Measurements from ENCODE around the gene LIF. TPM values are rescaled to one million over a fixed set of nuclear protein-coding genes. Genes with fewer than 3 reads are reported as not detected.

LIF gene
- total RNA-seq, 1 donor, result 4.2 TPM

DNA sequence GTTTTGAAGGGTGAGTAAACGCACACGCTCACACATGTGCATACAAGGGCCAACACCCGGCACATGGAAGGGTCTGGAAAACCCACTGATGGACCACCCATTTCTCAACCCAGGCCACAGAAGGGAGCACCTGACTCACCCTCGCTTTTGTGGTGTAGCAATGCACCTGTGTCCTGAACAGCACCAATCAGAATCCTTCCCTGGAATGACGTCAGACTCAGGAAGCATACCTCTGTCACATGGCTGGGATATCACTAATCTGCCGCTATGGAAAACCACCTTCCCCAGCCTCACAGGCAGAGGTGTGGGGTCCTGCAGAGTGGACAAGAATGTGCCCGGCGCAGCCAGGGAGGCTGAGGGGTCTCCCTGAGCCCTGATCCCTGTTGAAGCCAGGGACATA, 29.1 kb upstream of the LIF start:
- Histone ChIP-seq H3K27me3 (ENCODE audit: insufficient read depth, low read length) (no peaks in the 10 kb centered on the region), H3K4me1 (ENCODE audit: insufficient read depth, low read length) (peaks cover 81% of the 10 kb centered on the region), H3K4me3 (ENCODE audit: low read length) (no peak overlapping the region), H3K9me3 (ENCODE audit: low read depth, low read length) (no peaks in the 10 kb centered on the region)

DNA sequence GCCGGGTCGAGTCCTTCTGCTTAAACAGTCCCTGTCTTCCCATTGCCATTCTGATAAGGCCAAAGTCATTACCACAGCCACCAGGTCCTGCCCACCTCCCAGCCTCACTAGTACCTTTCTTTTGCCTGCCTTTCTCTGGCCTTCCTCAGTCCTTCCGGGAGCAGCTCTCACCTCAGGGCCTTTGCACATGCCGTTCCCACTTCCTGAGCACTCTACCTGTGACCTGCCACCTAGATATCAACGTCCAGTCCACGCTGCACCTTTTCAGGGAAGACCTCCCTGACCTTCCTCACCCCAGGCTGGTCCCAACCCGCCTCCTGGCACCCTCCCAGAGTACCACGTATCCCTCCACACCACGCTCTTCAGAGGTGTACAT, 27.9 kb upstream of the LIF start:
- H3K4me3 ChIP-seq (ENCODE audit: low read length), result no peak overlapping the region
- no peaks in the 10 kb centered on the region for H3K27me3 ChIP-seq (ENCODE audit: insufficient read depth, low read length)
- H3K4me1 ChIP-seq (ENCODE audit: insufficient read depth, low read length), result peaks cover 84% of the 10 kb centered on the region
- H3K9me3 ChIP-seq (ENCODE audit: low read depth, low read length), result no peaks in the 10 kb centered on the region

DNA sequence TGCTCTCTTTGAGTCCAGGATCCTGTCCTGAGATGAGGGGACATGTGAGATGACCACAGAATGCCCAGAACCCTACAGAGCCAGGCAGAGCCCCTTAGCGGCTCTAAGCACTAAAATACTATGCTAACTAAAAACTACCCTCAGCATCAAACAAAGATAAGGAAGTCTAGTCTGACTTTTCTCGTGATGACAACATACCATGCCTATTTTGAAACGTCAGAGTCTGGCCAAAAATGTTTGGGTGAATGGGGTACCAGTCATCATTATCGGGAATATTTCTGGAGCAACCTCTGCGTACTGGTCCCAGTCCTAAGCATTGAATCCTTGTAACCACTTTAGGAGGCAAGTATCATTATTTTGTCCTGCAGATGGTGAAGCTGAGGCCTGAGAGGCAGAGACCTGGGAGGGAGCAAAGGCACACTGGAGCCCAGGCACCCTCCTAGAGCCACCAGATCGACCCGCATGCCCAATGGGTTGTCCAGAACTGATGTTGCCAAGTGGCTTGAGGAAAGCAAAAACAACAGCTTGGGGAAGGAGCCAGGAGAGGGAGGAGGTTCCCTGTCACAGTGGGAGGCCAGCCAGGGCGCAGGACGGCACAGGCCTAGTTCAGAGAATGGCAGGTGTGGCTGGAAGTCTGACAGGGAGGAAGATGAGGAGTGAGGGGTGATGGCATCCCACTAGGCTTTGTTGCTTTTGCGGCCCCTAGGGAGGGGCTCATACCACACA, 27.3 kb upstream of the LIF start:
- Histone ChIP-seq H3K27me3 (ENCODE audit: insufficient read depth, low read length) (no peaks in the 10 kb centered on the region), H3K9me3 (ENCODE audit: low read depth, low read length) (no peaks in the 10 kb centered on the region), H3K4me1 (ENCODE audit: insufficient read depth, low read length) (peaks cover 83% of the 10 kb centered on the region), H3K4me3 (ENCODE audit: low read length) (no peak overlapping the region)

DNA sequence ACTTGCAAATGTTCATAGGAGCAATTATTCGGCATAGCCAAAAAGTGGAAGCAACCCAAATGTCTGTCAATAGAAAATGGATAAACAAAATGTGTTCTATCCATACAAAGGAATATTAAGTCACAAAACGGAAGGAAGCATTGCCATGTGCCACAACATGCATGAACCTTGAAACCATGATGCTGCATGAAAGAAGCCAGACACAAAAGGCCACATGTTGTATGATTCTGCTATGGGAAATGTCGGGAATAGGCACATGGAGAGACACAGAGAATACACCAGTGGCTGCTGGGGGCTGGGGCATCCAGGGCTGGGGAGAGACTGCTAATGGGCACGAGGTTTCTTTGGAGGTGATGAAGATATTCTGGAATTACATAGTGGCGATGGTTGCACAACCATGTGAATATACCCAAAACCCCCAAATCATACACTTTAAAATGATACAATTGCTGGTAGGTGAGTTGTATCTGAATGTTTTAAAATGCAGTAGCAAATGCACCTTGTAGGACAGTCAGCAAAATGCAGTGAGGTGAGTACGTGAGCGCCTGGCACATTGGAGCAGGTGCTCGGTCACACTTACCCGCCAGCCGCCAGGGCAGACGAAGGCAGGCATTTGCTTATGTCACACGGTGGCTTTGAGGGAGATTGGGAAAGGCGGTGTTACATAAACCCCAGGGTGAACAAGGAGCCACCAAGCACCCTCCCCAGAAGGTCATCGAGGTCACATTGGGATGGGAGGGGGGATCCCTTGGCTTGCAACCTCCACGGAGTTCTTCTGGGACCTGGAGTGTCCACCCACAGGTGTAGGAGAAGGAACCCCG, 26.4 kb upstream of the LIF start:
- Histone ChIP-seq H3K4me1 (ENCODE audit: insufficient read depth, low read length) (peaks cover 83% of the 10 kb centered on the region), H3K9me3 (ENCODE audit: low read depth, low read length) (no peaks in the 10 kb centered on the region), H3K4me3 (ENCODE audit: low read length) (no peak overlapping the region), H3K27me3 (ENCODE audit: insufficient read depth, low read length) (no peaks in the 10 kb centered on the region)

DNA sequence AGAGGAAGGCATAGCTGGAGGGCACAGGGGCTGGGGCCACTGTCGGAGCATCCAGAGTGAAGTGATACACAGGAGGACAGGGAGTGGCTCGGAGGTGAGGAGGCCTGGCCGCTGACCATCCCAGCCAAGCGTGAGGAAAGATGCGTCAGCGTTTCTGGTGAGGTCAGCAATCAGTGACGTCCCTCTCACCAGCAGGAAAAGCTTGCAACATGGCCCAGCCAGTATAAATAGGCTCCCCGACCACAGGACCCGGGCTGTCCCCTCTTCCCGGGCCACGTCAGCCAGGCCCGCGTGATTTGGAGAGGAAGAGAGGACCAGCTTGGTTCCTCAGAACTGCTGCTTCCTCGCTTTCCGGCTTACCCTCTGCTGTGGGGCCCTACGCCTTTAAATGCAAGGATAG, 24.3 kb upstream of the LIF start:
- H3K4me1 ChIP-seq (ENCODE audit: insufficient read depth, low read length), result peaks cover 85% of the 10 kb centered on the region
- H3K4me3 ChIP-seq (ENCODE audit: low read length), result no peak overlapping the region

DNA sequence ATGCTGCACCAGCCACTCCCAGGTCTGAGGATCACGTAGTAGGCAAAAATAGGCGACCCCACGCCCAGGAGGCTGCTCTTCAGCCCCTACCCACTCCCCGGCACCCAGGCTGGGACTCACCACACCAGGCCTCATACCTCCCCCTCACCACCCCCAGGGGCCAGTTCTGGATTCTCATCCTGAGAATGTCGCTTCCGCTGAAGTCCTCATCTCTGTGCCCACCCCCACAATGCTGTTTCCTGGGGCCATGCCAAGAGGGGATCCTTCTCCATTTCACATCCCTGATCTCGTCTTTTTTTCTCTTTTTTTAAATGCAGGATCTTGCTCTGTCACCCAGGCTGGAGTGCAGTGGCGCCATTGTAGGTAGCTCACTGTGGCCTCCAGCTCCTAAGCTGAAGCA, 21.8 kb upstream of the LIF start:
- peaks cover 96% of the 10 kb centered on the region for H3K4me1 ChIP-seq (ENCODE audit: insufficient read depth, low read length)
- H3K27me3 ChIP-seq (ENCODE audit: insufficient read depth, low read length), result no peaks in the 10 kb centered on the region
- no peak overlapping the region for H3K4me3 ChIP-seq (ENCODE audit: low read length)

More for the DNA sequence above, 24.3 kb upstream of the LIF start:
- Histone ChIP-seq H3K27me3 (ENCODE audit: insufficient read depth, low read length) (no peaks in the 10 kb centered on the region), H3K9me3 (ENCODE audit: low read depth, low read length) (no peaks in the 10 kb centered on the region)

DNA sequence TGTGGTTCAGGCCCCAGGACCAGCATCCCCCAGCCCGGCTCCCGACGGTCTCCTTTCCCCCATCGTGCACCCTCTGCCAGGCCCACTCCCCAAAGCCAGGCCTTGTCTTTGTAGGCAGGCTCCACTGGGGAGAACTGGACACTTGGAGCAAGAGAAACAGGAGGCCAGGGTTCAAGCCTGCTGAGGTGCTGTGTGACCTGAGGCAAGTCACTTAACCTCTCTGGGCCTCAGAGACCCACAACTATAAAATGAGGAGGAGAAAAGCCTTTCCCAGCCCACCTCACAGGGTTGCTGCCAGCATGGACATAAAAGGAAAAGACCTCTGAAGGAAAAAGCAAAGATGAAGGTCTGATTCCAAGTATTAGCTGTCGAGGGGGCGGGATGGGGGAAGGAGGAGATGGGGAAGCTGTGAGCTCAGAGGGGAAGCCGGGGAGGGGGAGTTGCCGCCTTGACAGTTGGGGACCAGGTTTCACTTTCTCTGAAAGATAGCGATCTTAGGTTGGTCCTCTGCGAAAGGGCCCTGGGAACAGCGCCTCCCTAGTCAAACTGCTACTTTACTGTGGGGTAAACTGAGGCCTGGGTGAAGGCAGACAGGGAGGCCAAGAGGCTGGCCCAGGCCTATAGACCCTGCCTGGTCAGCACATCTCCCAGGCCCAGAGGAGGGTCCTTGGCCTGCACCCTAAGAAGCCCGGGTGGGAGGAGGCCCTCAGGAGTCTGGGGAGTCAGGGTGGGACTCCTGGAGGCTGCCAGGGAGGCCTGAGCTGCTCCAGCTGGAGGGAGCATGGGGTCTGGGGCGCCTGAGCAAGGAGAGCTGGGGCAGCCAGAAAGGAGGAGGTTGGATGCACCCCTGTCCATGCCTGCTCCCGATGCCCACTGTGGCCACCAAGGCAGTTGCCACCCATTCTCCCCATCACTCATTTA, 21.1 kb upstream of the LIF start:
- Histone ChIP-seq H3K4me1 (ENCODE audit: insufficient read depth, low read length) (peaks cover 96% of the 10 kb centered on the region), H3K4me3 (ENCODE audit: low read length) (peak overlapping the region; percentile 61), H3K9me3 (ENCODE audit: low read depth, low read length) (no peaks in the 10 kb centered on the region), H3K27me3 (ENCODE audit: insufficient read depth, low read length) (no peaks in the 10 kb centered on the region)

More for the DNA sequence above, 21.8 kb upstream of the LIF start:
- no peaks in the 10 kb centered on the region for H3K9me3 ChIP-seq (ENCODE audit: low read depth, low read length)

DNA sequence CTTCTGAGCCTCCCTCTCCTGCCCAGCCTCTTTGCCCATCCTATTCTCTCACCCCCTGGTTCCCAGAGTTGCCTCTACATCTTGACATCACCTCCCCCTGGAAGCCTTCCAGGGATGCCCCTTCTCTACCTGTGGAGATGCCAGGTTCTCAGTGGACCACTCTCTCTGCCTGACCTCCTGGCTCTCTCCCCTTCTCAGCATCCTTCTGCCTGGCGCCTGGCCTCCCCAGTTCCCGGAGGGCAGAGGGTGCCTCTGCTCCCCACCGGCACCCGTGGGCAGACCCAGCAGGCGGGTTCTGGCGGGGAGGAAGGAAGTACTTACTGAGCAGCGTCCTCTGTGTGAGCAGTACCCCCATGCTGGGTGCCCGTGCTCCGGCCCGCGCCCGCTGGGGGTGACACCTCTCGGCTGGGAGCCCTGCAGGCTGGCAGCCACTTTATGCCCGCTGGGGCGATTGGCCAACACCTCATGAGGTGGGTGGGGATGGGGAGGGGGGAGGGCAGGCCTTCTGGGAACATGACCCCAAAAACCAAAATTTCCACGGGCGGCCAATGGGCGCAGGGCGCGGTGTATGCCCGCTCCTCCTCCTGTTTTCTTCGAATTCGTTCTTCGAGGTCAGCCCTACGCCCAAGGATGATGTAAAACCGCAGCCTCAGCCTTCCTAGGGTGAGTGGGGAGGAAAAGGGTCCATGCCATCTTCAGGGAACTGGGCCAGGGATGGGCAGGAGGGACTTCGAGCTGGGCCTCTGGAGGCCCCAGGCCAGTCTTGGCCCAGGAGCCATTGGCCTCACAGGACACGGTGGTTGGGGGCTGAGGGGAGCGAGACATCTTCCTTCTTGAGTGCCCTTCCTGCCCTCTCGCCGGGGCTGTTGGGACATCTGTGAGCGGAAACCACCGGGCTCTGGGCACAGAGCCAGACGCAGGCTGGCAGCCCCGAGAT, 20.2 kb upstream of the LIF start, which contains the start of gene OSM:
Gene OSM (minus strand): TSS at position 407 of the 937 bp plus-strand sequence. CDS start 52 bp downstream, at position 355.
- Histone ChIP-seq H3K9me3 (ENCODE audit: low read depth, low read length) (no peaks in the 10 kb centered on the region), H3K4me3 (ENCODE audit: low read length) (peak within 1 kb of the TSS; percentile 61), H3K27me3 (ENCODE audit: insufficient read depth, low read length) (no peaks in the 10 kb centered on the region), H3K4me1 (ENCODE audit: insufficient read depth, low read length) (peaks cover 95% of the 10 kb centered on the region)

DNA sequence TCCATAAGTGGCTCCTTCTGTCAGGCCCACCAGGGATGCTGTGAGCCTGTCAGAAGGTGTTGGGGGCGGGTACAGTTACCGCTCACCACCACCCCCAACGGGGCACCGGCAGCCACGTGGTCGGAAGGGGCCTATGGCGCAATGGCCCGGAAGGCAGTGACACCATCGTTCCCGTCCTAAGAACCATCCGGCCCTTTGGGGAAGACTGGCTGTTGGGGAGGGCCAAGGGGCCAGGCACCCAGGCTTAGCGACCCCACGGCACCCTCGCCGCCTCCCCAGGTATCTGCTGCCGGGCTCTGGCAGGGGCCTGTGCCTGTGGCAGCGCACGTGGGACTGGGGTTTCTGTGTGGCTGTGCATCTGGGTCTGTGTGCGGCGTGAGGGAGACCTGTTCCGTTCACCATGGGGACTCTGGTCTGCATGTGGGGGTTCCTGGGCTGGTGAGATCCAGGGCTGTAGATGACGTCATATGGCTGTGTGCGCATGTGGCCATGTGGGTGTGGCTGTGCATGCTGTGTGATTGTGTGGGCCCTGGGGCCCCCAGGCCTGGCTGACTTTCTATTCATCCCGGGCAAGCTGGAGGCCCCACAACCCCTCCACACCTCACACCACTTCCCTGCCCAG, 19.4 kb upstream of the LIF start:
- H3K4me3 ChIP-seq (ENCODE audit: low read length), result peak overlapping the region; percentile 61
- H3K27me3 ChIP-seq (ENCODE audit: insufficient read depth, low read length), result no peaks in the 10 kb centered on the region
- no peaks in the 10 kb centered on the region for H3K9me3 ChIP-seq (ENCODE audit: low read depth, low read length)
- peaks cover 95% of the 10 kb centered on the region for H3K4me1 ChIP-seq (ENCODE audit: insufficient read depth, low read length)

DNA sequence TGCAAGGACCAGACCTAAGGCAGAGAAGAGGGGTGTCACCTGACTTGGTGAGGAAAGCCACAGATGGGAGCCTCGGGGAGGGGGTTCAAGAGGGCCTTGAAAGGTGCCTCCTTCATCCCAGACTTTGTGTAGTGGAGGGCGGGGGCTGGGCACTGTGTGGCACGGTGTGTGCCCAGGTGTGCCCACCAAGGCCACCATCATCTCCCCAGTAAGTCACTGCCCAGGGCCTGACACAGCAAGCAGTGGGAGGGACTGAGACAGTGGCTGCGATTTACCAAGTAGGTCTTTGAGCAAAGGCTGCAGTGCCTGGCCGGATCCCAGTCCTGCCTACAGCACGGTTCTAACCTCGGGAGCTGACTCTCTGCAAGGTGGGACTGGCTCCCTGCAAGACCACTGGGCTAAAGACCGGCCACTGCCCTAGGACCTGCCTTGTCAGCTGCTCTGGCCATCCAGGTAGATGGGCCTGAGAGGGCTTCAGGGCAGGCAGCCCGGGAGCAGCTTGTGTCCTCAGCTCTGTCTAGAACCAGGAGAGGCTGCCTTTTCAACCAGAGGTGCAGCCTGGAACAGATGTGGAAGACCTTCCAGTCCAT, 18.7 kb upstream of the LIF start:
- Histone ChIP-seq H3K27me3 (ENCODE audit: insufficient read depth, low read length) (no peaks in the 10 kb centered on the region), H3K4me1 (ENCODE audit: insufficient read depth, low read length) (peaks cover 94% of the 10 kb centered on the region), H3K4me3 (ENCODE audit: low read length) (peak overlapping the region; percentile 61), H3K9me3 (ENCODE audit: low read depth, low read length) (no peaks in the 10 kb centered on the region)

DNA sequence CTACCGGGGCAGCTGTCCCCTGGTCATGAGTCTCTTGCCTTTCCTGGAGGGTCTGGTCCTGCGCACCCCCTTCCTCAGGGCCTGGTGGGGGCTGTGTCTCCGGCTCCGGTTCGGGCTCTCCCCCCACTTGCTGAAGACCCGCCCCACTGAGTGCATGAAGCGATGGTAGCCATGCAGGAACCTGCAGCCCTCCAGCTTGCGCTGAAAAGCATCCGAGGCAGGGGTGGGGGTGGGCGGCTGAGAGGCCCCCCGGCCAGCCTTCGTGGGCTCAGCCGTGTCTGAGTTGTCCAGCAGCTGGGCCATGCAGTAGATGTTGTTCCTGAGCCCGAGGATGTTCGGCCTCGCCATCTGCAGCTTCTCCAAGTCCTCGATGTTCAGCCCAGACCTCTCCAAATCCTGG, 17.3 kb upstream of the LIF start:
- peaks cover 82% of the 10 kb centered on the region for H3K4me1 ChIP-seq (ENCODE audit: insufficient read depth, low read length)
- no peaks in the 10 kb centered on the region for H3K9me3 ChIP-seq (ENCODE audit: low read depth, low read length)
- H3K27me3 ChIP-seq (ENCODE audit: insufficient read depth, low read length), result no peaks in the 10 kb centered on the region
- no peak overlapping the region for H3K4me3 ChIP-seq (ENCODE audit: low read length)

DNA sequence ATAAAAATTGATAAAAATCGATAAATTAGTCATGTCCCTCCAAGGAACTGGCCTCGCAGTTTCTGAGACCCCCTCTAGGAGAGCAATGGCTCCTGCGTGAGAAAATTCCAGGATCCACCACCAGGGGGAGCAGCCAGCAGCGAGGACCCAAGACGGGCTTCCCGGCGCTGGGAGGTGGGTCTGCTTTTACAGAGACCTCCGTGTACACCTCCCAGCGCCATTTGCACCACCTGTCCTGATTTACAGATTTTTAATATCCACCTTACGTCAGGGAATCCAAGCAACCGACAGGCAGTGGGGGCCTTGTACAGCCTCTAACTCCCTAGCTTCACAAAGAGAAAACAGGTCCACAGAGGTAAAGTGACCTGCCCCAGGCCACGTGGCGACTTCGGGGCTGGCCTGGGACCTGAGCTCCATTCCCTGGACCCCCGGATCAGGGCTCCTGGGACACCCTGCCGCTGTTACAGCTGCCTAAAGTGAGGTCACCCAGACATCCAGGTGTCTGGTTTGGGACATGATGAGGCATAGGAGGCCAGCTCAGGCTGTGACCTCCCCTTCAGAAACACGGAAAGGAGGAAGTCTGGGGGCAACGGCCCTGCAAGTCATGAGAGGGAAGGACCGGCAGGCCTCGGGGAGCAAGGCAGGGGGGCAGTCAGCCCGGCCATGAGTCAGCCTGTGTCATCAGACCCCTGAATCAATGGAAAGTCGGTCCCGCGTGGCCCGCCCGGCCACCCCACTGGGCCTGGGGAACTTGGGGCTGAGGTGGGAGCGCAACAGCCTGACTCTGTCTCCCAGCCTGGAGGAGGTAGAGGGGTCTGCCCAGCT, 16.6 kb upstream of the LIF start:
- H3K9me3 ChIP-seq (ENCODE audit: low read depth, low read length), result no peaks in the 10 kb centered on the region
- H3K4me1 ChIP-seq (ENCODE audit: insufficient read depth, low read length), result peaks cover 78% of the 10 kb centered on the region
- no peaks in the 10 kb centered on the region for H3K27me3 ChIP-seq (ENCODE audit: insufficient read depth, low read length)
- no peak overlapping the region for H3K4me3 ChIP-seq (ENCODE audit: low read length)

DNA sequence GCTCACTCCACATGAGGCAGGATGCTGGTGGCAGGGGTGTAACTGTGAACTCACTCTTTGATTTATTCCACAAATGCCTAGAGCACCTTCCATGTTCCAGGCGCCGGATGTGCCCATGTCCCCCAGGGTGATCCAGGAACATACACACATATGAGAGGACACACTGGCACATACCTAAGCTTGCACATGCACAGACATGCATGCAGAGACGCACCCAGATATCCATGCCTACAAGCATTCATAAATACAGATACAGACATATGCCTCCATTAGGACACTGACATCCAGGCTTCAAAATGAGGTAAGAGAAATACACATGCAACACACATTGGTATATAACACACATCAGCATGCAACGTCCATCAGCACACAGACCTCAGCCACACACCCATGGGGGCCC, 15.6 kb upstream of the LIF start:
- H3K27me3 ChIP-seq (ENCODE audit: insufficient read depth, low read length), result no peaks in the 10 kb centered on the region
- H3K9me3 ChIP-seq (ENCODE audit: low read depth, low read length), result no peaks in the 10 kb centered on the region
- peaks cover 68% of the 10 kb centered on the region for H3K4me1 ChIP-seq (ENCODE audit: insufficient read depth, low read length)
- H3K4me3 ChIP-seq (ENCODE audit: low read length), result no peak overlapping the region
